ENCODE data around the gene CUEDC1. TPM values are rescaled to one million over a fixed set of nuclear protein-coding genes. Genes with fewer than 3 reads are reported as not detected.
"Not testable (repeated sequence)": the region's sequence is repeated elsewhere in the genome, so short reads cannot be mapped to it uniquely, and the experiment has no call there.

Gene CUEDC1
- total RNA-seq, 4 donors from 2014 or later, result 30.3 to 72.2 (median 51.2) TPM

- no peak for DNase-seq (ENCODE audit: extremely low spot score)
- peak overlapping the region in 2 of 4 donors; percentile 12 to 15 for H3K4me3 ChIP-seq
- peaks cover 45 to 90% (median 80%) of the 10 kb centered on the region in 4 donors for H3K4me1 ChIP-seq
Observed at GRCh38 chr17:57982452-57983170, 27.4 kb upstream of the CUEDC1 start.

GRCh38 chr17:57980522-57980921 is 25.3 kb upstream of the CUEDC1 start:
- peaks cover 42 to 66% (median 53%) of the 10 kb centered on the region in 4 donors for H3K36me3 ChIP-seq
- no peaks in the 10 kb centered on the region for H3K27me3 ChIP-seq
- intact Hi-C loops (cut with DNase I), result no loop called here
- WGBS, result 72% methylated on average over 4 of the region's 4 CpGs
- peaks cover 43 to 92% (median 82%) of the 10 kb centered on the region in 4 donors for H3K4me1 ChIP-seq
- TF ChIP-seq POLR2A (IDR thresholded peaks at IDR 0.05; ENCODE audit: low read depth) (no peak), EP300 (IDR thresholded peaks at IDR 0.05) (no peak)
- no peak overlapping the region for H3K27ac ChIP-seq (replicated peaks in 1 of 4)
- H3K4me3 ChIP-seq, result no peak overlapping the region
- H3K9me3 ChIP-seq, result no peaks in the 10 kb centered on the region
- DNase-seq (ENCODE audit: extremely low spot score), result no peak

More at GRCh38 chr17:57982452-57983170, 27.4 kb upstream of the CUEDC1 start:
- no peak for TF ChIP-seq CTCF (IDR thresholded peaks at IDR 0.05)
- TF ChIP-seq EP300 (IDR thresholded peaks at IDR 0.05), result no peak
- TF ChIP-seq POLR2A (IDR thresholded peaks at IDR 0.05; ENCODE audit: low read depth), result no peak
- TF ChIP-seq POLR2AphosphoS5 (IDR thresholded peaks at IDR 0.05), result no peak
- 65% methylated on average over 13 of the region's 14 CpGs for WGBS
- H3K27ac ChIP-seq (replicated peaks in 1 of 4), result peak overlapping the region; percentile 97 to 98 (median 98)
- peaks cover 29 to 46% (median 32%) of the 10 kb centered on the region in 4 donors for H3K36me3 ChIP-seq
- intact Hi-C loops (cut with DNase I), result no loop called here
- no peaks in the 10 kb centered on the region for H3K9me3 ChIP-seq
- no peaks in the 10 kb centered on the region for H3K27me3 ChIP-seq

- no peak for DNase-seq (ENCODE audit: extremely low spot score)
- no peak overlapping the region for H3K27ac ChIP-seq (replicated peaks in 1 of 4)
- peaks cover 40 to 89% (median 80%) of the 10 kb centered on the region in 4 donors for H3K4me1 ChIP-seq
- no peaks in the 10 kb centered on the region for H3K9me3 ChIP-seq
- TF ChIP-seq CTCF (IDR thresholded peaks at IDR 0.05) (no peak), EP300 (IDR thresholded peaks at IDR 0.05) (no peak), POLR2AphosphoS5 (IDR thresholded peaks at IDR 0.05) (no peak), POLR2A (IDR thresholded peaks at IDR 0.05; ENCODE audit: low read depth) (no peak)
- no peak overlapping the region for H3K4me3 ChIP-seq
- intact Hi-C loops (cut with DNase I), result no loop called here
- WGBS, result 67% methylated on average over 1 of the region's 1 CpG
- no peaks in the 10 kb centered on the region for H3K27me3 ChIP-seq
- peaks cover 50 to 78% (median 65%) of the 10 kb centered on the region in 4 donors for H3K36me3 ChIP-seq
Observed at GRCh38 chr17:57979076-57979475, 23.9 kb upstream of the CUEDC1 start.

- Histone ChIP-seq H3K4me3 (no peak overlapping the region), H3K4me1 (peaks cover 31 to 64% (median 55%) of the 10 kb centered on the region in 4 donors), H3K27ac (replicated peaks in 1 of 4) (peak overlapping the region in 3 of 4 donors; percentile 14 to 58 (median 45)), H3K36me3 (peaks cover 61 to 95% (median 78%) of the 10 kb centered on the region in 4 donors), H3K9me3 (no peaks in the 10 kb centered on the region), H3K27me3 (no peaks in the 10 kb centered on the region)
- no peak for TF ChIP-seq EP300 (IDR thresholded peaks at IDR 0.05)
- TF ChIP-seq POLR2AphosphoS5 (IDR thresholded peaks at IDR 0.05), result no peak
- no peak for TF ChIP-seq CTCF (IDR thresholded peaks at IDR 0.05)
- no peak for TF ChIP-seq POLR2A (IDR thresholded peaks at IDR 0.05; ENCODE audit: low read depth)
- intact Hi-C loops (cut with DNase I), result no loop called here
- WGBS, result 86% methylated on average over 3 of the region's 3 CpGs
- DNase-seq (ENCODE audit: extremely low spot score), result no peak
Observed at GRCh38 chr17:57976594-57976993, 21.4 kb upstream of the CUEDC1 start.

GRCh38 chr17:57975044-57975443 is 19.8 kb upstream of the CUEDC1 start:
- peaks cover 56 to 90% (median 73%) of the 10 kb centered on the region in 4 donors for H3K36me3 ChIP-seq

GRCh38 chr17:57974053-57974824 is 19.0 kb upstream of the CUEDC1 start:
- Histone ChIP-seq H3K4me1 (peaks cover 31 to 41% (median 36%) of the 10 kb centered on the region in 4 donors), H3K27ac (replicated peaks in 1 of 4) (peak overlapping the region; percentile 31 to 58 (median 44)), H3K36me3 (peaks cover 49 to 82% (median 65%) of the 10 kb centered on the region in 4 donors)
- intact Hi-C loops (cut with DNase I); H3K4me3 ChIP-seq; H3K9me3 ChIP-seq; H3K27me3 ChIP-seq; DNase-seq (ENCODE audit: extremely low spot score): not testable (repeated sequence)
- WGBS, result 92% methylated on average over 4 of the region's 4 CpGs

More at GRCh38 chr17:57975044-57975443, 19.8 kb upstream of the CUEDC1 start:
- Histone ChIP-seq H3K27ac (replicated peaks in 1 of 4) (peak overlapping the region; percentile 31 to 58 (median 44)), H3K4me1 (peaks cover 31 to 49% (median 40%) of the 10 kb centered on the region in 4 donors), H3K27me3 (no peaks in the 10 kb centered on the region), H3K9me3 (no peaks in the 10 kb centered on the region), H3K4me3 (no peak overlapping the region)
- no peak for TF ChIP-seq POLR2AphosphoS5 (IDR thresholded peaks at IDR 0.05)
- intact Hi-C loops (cut with DNase I), result no loop called here
- WGBS, result 27% methylated on average over 1 of the region's 1 CpG
- DNase-seq (ENCODE audit: extremely low spot score), result no peak
